ENCODE measurements around the gene TTLL5. TPM values are rescaled to one million over a fixed set of nuclear protein-coding genes. Genes with fewer than 3 reads are reported as not detected.

The TTLL5 gene
- total RNA-seq, 1 experiment from 2014 or later: 35.7 TPM

DNA sequence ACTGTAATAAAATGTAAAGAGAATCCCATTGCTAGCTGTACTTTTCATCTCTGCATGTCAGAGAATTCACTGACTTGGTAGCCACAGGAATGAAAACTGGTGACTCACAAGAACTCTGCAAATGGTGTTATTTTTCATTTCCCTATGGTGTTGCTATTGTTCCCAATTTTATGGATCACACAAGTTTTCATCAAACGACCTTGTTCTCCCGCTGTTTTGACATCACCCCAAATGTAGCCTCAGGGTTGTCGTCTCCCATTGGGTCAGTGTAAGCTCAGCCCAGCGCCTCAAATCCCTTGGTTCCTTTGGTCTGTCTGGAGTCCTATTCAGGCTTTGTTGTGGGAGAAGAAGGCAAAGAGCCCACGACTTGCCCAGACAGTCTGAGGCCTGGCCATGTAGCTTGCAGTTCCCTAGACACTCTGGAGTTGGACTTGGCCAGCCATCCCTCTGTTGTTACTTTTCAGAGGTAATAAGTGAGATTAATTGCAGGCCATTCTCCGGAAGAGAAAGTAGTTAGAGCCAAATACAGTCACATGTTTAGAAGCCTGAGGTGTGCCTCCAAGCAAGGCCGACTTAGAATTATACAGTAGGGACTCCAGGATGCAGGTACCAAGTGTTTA, 161.6 kb downstream of the TTLL5 start:
- no peaks in the 10 kb centered on the region for H3K27me3 Mint-ChIP-seq (ENCODE audit: low read depth)
- Histone ChIP-seq H3K4me2 (ENCODE audit: insufficient read depth, insufficient read length, low read length) (no peak overlapping the region), H4K20me1 (ENCODE audit: control insufficient read depth, insufficient read depth, insufficient read length) (no peaks in the 10 kb centered on the region), H3K4me1 (ENCODE audit: insufficient read depth, low read length) (no peaks in the 10 kb centered on the region), H3K27ac (ENCODE audit: insufficient read length, low read depth, low read length) (no peak overlapping the region), H2AFZ (ENCODE audit: low read length) (no peak overlapping the region), H3K27me3 (ENCODE audit: insufficient read depth, low read length) (no peaks in the 10 kb centered on the region), H3K4ac (ENCODE audit: low read depth, low read length) (no peak overlapping the region), H3T11ph (ENCODE audit: low read length) (no peak overlapping the region), H2BK120ac (ENCODE audit: low read depth, low read length, poor library complexity, severe bottlenecking) (no peak overlapping the region), H3K23me2 (ENCODE audit: insufficient read length, low read depth, low read length, poor library complexity, severe bottlenecking) (no peaks in the 10 kb centered on the region), H2AK5ac (ENCODE audit: insufficient read length, low read length) (no peak overlapping the region), H2BK15ac (ENCODE audit: low read depth, low read length) (no peak overlapping the region), H4K8ac (replicated peaks; ENCODE audit: insufficient read length, low read depth, low read length) (no peak overlapping the region), H3K18ac (ENCODE audit: insufficient read length, low read depth, low read length) (no peak overlapping the region), H3K56ac (ENCODE audit: insufficient read length, low read depth, low read length) (no peak overlapping the region), H2BK12ac (ENCODE audit: insufficient read length, low read depth, low read length) (no peak overlapping the region), H2BK20ac (ENCODE audit: low read depth, low read length, poor library complexity, severe bottlenecking) (no peak overlapping the region), H4K5ac (ENCODE audit: insufficient read length, low read depth, low read length) (no peak overlapping the region), H3K79me2 (ENCODE audit: insufficient read depth, low read length) (no peaks in the 10 kb centered on the region), H3K79me1 (ENCODE audit: insufficient read depth, low read depth, low read length, poor library complexity, severe bottlenecking) (no peaks in the 10 kb centered on the region), H3K14ac (ENCODE audit: insufficient read depth, low read length) (no peak overlapping the region), H3K9me3 (ENCODE audit: control insufficient read depth, low read depth, low read length) (no peaks in the 10 kb centered on the region), H2BK5ac (ENCODE audit: insufficient read length, low read length) (no peak overlapping the region), H3K23ac (ENCODE audit: insufficient read length, low read depth, low read length) (no peak overlapping the region), H3K9ac (ENCODE audit: extremely low read depth, insufficient read length, low read length) (no peak overlapping the region), H4K91ac (ENCODE audit: insufficient read length, low read depth, low read length) (no peak overlapping the region)
- H3K4me1 Mint-ChIP-seq: no peaks in the 10 kb centered on the region
- DNase-seq: no peak
- H3K4me3 Mint-ChIP-seq: no peak overlapping the region
- TF ChIP-seq, protein P1, sequence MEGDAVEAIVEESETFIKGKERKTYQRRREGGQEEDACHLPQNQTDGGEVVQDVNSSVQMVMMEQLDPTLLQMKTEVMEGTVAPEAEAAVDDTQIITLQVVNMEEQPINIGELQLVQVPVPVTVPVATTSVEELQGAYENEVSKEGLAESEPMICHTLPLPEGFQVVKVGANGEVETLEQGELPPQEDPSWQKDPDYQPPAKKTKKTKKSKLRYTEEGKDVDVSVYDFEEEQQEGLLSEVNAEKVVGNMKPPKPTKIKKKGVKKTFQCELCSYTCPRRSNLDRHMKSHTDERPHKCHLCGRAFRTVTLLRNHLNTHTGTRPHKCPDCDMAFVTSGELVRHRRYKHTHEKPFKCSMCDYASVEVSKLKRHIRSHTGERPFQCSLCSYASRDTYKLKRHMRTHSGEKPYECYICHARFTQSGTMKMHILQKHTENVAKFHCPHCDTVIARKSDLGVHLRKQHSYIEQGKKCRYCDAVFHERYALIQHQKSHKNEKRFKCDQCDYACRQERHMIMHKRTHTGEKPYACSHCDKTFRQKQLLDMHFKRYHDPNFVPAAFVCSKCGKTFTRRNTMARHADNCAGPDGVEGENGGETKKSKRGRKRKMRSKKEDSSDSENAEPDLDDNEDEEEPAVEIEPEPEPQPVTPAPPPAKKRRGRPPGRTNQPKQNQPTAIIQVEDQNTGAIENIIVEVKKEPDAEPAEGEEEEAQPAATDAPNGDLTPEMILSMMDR (conservative IDR thresholded peaks at IDR 0.05): no peak
- WGBS (ENCODE audit: extremely low coverage, insufficient read length, low lambda C conversion rate): no CpG with 5 or more reads among the region's 7 CpGs
- H3K9me3 Mint-ChIP-seq: no peaks in the 10 kb centered on the region
- H3K27ac Mint-ChIP-seq: peak overlapping the region in 1 of 3 experiments; percentile 76; a peak in 2 of 7 replicates
- H3K36me3 Mint-ChIP-seq (ENCODE audit: insufficient read depth in 1 of 3, low read depth in 3 of 3): peaks cover 0 to 14% (median 10%) of the 10 kb centered on the region in 3 experiments; a peak in 5 of 7 replicates
